Choroid plexus epithelial cell (primary cell): Measurements from ENCODE around the gene PRRT4.

Experiments
- DNase-seq: peaks from one replicate; pipeline ENCODE4 v3.0.0-alpha.2; 2010; ENCODE audit warnings: low read depth
- H3K4me3 ChIP-seq: 2 replicates; pipeline ENCODE4 v1.5.1; 2011; ENCODE audit warnings: low read depth, mild to moderate bottlenecking, control low read depth, low read length, moderate library complexity
- TF ChIP-seq, protein P1 (sequence below): conservative IDR thresholded peaks from 2 replicates; pipeline ENCODE4 v1.5.1; 2011; ENCODE audit warnings: low read depth, mild to moderate bottlenecking, control low read depth, inconsistent platforms, low read length, moderate library complexity

Gene PRRT4

GRCh38 chr7:128343554-128344430 lies 17.7 kb downstream of the PRRT4 start, which contains the start of gene RBM28:
Gene RBM28 (minus strand): TSS chr7:128343908. CDS start chr7:128343793, 115 bp downstream.
- peak; percentile 94 for DNase-seq
- H3K4me3 ChIP-seq, result peak within 1 kb of the TSS; percentile 75
- TF ChIP-seq, protein P1, sequence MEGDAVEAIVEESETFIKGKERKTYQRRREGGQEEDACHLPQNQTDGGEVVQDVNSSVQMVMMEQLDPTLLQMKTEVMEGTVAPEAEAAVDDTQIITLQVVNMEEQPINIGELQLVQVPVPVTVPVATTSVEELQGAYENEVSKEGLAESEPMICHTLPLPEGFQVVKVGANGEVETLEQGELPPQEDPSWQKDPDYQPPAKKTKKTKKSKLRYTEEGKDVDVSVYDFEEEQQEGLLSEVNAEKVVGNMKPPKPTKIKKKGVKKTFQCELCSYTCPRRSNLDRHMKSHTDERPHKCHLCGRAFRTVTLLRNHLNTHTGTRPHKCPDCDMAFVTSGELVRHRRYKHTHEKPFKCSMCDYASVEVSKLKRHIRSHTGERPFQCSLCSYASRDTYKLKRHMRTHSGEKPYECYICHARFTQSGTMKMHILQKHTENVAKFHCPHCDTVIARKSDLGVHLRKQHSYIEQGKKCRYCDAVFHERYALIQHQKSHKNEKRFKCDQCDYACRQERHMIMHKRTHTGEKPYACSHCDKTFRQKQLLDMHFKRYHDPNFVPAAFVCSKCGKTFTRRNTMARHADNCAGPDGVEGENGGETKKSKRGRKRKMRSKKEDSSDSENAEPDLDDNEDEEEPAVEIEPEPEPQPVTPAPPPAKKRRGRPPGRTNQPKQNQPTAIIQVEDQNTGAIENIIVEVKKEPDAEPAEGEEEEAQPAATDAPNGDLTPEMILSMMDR, result no peak

DNA sequence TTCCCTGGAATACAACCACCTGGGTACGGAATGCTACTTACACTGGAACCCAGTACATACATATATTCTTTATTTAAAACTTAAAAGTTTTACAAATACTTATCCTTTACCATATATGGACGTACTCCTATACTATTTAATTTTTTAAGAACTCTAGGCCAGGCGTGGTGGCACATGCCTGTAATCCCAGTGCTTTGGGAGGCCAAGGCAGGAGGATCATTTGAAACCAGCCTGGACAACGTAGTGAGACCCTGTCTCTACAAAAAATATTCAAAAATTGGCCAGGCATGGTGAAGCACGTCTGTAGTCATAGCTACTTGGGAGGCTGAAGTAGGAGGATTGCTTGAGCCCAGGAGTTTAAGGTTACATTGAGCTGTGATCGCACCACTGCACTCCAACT lies 19.8 kb downstream of the PRRT4 start:
- TF ChIP-seq, protein P1, result no peak
- no peak for DNase-seq
- no peak overlapping the region for H3K4me3 ChIP-seq

- DNase-seq, result no peak
- H3K4me3 ChIP-seq, result no peak overlapping the region
- TF ChIP-seq, protein P1, result no peak
Observed at GRCh38 chr7:128335730-128336129, 25.8 kb downstream of the PRRT4 start.

DNA sequence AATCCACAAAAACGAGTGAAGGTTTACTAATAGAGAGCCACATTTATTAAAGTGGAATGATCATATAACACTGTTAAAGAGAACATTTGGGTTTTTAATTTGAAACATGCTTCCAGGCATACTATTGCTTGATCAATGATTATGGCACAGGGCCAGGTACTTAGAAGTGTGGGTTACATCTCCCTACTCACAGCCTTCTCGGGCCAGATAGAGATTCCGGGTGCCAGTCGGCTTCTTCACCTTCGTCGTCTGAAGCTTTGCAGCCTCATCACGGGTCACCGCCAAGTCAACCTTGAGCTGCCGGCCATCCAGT lies 37.2 kb downstream of the PRRT4 start:
- H3K4me3 ChIP-seq, result no peak overlapping the region
- TF ChIP-seq, protein P1, result no peak

GRCh38 chr7:128323459-128324367 lies 37.8 kb downstream of the PRRT4 start:
- TF ChIP-seq, protein P1, result no peak
- no peak for DNase-seq

More for the DNA sequence above, 37.2 kb downstream of the PRRT4 start:
- no peak for DNase-seq

DNA sequence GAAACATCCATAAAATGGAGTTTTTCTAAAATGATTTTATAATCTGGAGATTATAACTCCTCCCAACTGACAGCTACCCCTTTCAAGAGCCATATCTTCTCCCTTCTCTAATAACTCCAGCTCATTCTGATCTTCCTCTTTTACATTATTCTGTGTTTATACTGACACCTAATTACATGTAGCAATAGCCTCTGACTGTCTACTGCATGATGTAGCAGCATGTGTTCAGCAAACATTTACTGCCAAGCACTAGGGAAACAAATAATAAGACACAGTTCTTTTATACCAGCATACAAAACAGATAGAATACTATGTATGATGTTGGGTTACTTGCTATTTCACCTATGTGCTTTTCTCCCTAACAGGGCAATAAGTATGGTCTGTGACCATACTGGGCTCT lies 38.5 kb downstream of the PRRT4 start:
- no peak overlapping the region for H3K4me3 ChIP-seq
- DNase-seq, result no peak
- TF ChIP-seq, protein P1, result no peak

More at GRCh38 chr7:128323459-128324367, 37.8 kb downstream of the PRRT4 start:
- no peak overlapping the region for H3K4me3 ChIP-seq
